IPS-15b (cell line): ENCODE data around the gene THRA.
A peak's percentile ranks its signal among the peaks of the same experiment; 100 is the strongest.

Source experiments
- H3K27me3 ChIP-seq: one replicate; pipeline ENCODE4 v1.6.1; 2013; ENCODE audit warnings: low read length; ENCODE audit not compliant: control insufficient read depth, insufficient read depth
- H3K36me3 ChIP-seq: one replicate; pipeline ENCODE4 v1.6.1; 2013; ENCODE audit warnings: low read length; ENCODE audit not compliant: control insufficient read depth, insufficient read depth
- H3K4me1 ChIP-seq: one replicate; pipeline ENCODE4 v1.6.1; 2013; ENCODE audit warnings: mild to moderate bottlenecking, low read length; ENCODE audit not compliant: control insufficient read depth, insufficient read depth
- H3K4me3 ChIP-seq: one replicate; pipeline ENCODE4 v1.5.1; 2013; ENCODE audit warnings: low read depth, low read length
- H3K9ac ChIP-seq: one replicate; pipeline ENCODE4 v1.6.1; 2013; ENCODE audit warnings: low read depth, mild to moderate bottlenecking, low read length
- H3K9me3 ChIP-seq: one replicate; pipeline ENCODE4 v1.6.1; 2013; ENCODE audit warnings: mild to moderate bottlenecking, low read length; ENCODE audit not compliant: control insufficient read depth, insufficient read depth

Gene THRA

DNA sequence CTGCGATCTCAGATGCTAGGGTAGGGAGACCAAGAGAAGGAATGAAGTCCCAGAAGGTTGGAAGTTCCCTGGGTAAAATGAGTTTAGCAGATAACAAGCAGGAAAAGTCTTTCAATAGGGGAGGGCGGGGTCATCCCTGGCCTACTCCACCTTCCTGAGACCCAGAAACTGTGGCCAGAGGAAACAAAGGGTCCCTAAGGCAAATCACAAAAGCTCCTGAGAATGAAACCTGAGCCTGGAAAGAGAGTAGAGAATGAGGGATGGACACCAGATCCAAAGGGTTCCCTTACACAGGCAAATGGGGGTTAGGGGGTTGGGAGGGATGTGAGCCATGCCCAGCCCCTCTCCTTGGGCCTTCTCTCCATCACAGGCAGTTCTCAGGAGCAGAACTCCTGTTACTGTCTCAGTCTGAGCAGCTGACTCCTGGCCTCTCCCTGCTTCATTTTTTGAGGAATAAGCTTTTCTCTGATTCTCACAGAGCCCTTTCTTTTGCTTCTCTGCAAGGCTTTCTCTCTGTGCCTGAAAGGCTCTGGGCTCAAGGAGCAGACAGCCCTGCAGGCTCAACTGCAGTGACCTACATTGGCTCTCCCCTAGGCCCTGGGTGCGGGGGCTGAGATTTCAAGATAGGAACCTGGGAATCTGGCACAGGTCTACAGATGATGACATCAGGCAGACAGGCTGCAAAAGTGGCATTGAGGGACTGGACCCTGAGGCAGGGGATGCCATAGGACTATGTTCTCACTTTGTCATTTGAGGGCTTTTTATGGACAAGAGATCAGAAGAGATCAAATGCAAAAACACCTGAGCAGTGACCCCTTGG lies 47.5 kb downstream of the THRA start:
- Histone ChIP-seq H3K4me3 (no peak overlapping the region), H3K9me3 (no peaks in the 10 kb centered on the region), H3K36me3 (no peaks in the 10 kb centered on the region), H3K4me1 (peaks cover 58% of the 10 kb centered on the region), H3K9ac (no peak overlapping the region), H3K27me3 (peaks cover 21% of the 10 kb centered on the region)

DNA sequence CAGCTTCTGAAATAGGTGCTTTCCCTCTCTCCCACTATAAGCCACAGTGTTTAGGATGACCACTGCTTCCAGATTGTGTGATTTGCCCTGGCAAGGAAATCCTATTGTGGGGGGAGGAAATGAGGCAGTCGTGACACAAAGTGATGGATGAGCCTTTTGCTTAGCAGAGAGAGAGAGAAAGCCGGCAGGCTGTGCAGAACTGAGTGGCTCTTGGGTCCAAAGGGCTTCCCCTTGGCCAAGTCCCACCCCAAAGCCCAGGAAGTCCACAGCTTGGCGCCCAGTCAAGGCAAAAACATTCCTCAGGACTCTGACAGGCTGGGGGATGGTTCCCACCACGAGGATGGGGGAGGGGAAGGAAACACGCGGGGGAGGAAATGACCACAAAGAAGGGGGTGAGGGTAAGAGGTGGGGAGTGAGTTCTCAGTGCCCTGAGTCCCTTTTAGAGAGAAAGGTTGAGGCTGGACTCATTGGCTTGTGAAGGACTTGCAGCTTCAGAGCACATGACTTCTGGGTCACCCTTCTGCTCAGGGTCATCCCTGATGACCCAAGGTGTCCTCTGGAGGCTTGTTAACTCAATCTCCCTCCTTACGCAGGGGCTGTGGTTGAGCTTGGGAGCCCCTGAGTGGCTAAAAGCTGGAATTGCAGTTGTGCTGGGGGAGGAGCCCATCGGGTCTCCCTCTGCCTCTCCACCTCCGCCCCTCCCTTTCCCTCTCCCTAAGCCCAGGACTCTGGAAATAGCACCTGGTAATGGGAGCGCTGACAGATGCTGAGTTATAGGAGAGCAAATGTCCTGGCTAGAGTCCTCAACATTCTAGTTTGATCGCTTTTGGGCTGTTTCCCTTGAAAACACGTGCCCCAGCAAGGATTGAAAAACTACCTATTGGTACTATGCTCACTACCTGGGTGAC lies 48.7 kb downstream of the THRA start:
- Histone ChIP-seq H3K4me3 (no peak overlapping the region), H3K9me3 (no peaks in the 10 kb centered on the region), H3K4me1 (peaks cover 54% of the 10 kb centered on the region), H3K36me3 (no peaks in the 10 kb centered on the region), H3K9ac (no peak overlapping the region), H3K27me3 (peaks cover 9% of the 10 kb centered on the region)

DNA sequence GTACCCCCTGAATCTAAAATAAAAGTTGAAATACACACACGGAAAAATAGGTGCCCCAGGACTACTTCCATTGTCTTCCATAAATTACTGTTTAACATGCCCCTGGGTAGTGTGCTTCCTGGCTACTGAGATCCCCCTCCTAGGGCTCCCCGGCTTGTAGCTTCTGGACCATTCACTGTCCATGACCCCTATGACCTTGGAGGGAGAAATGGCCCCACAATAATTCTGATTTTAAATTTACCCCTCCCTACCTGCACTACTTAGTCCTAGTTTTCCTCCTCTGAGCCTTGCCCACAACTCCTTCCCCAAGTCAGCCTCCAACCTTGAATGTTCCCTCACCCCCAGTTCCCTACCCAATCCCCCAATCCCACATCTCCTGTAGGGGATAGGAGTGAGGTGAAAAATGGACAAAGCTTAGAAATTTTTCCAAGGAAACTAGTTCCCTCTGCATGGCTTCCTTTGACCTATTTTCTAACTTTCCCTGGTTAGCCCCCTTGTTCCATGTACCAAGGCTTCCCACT lies 49.5 kb downstream of the THRA start:
- Histone ChIP-seq H3K27me3 (peaks cover 7% of the 10 kb centered on the region), H3K36me3 (no peaks in the 10 kb centered on the region)

DNA sequence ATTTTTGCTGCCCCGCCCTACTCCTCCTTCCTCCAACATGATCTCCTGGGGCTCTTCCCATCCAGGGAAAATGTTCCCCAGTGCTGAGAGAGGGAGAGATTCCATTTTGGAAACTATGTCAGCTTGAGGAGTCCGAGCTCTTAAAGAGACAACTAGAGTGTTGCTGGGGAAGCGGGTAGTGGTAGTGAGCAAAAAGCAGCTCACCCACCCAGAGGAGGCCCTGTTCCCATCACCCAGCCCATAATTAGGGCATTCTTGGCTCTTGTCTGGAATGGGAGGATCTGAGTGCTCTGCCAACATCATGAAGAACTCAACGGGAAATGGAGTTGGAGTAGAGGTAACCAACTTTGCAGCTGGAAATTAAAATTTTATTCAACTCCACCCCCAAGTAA lies 49.9 kb downstream of the THRA start:
- peaks cover 49% of the 10 kb centered on the region for H3K4me1 ChIP-seq
- H3K36me3 ChIP-seq, result no peaks in the 10 kb centered on the region
- peaks cover 2% of the 10 kb centered on the region for H3K27me3 ChIP-seq
- no peak overlapping the region for H3K4me3 ChIP-seq
- no peak overlapping the region for H3K9ac ChIP-seq
- no peaks in the 10 kb centered on the region for H3K9me3 ChIP-seq

More for the DNA sequence above, 49.5 kb downstream of the THRA start:
- Histone ChIP-seq H3K9ac (no peak overlapping the region), H3K9me3 (no peaks in the 10 kb centered on the region), H3K4me3 (no peak overlapping the region), H3K4me1 (peaks cover 52% of the 10 kb centered on the region)

DNA sequence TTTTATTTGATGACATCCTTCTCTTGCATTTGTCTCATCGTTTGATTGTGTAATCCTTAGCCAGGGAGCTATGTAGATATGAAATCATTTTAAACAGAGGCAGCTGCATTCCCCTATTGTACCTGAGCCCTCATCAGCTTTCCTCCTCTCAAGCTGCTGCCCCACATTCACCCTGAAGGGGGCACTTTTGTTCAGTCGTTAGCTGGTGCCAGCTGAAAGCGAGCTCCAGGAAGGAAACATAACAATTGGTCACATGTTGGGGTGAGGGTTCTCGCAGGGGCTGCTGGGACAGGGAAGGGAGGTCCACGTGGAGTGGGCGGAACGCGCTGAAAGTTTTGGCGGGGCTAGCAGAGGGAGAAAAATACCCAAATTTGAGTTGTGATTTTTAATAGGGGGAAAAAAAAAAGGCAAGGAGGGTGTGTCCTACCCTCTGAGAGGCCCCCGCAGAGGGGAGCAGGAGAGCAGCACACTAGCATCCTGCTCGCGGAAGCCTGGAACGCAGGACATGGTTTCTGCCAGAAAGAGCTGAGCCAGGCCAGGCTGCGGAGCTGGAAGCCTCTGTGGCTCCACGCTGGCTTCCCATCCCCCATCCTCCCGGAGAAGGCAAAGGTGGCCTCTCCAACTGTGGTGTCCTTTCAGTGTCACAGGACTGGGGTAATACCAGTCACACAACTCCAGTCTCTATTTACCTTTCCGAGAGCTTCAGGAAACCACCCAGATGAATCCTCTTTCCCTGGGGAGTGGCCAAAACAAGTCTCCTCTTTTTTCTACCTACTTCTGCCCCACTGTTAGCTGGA lies 50.5 kb downstream of the THRA start:
- Histone ChIP-seq H3K36me3 (no peaks in the 10 kb centered on the region), H3K4me3 (peak overlapping the region; percentile 43), H3K27me3 (no peaks in the 10 kb centered on the region), H3K4me1 (peaks cover 46% of the 10 kb centered on the region), H3K9ac (peak overlapping the region; percentile 84), H3K9me3 (no peaks in the 10 kb centered on the region)

DNA sequence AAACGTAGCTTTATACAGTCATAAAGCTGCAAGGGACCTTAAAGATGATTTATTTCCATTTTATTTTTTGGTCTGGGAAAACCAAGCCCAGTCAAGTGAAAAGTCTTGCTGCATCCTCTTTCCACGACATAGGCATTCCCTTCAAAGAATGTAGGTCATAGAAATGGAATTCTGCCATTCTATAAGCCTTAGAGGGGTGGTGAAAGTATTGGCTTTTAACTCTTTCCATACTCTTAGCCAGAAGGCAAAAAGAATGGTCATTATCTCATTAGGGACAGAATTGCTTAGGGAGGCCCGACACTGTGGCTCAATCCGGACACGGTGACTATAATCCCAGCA lies 51.1 kb downstream of the THRA start:
- Histone ChIP-seq H3K4me3 (peak overlapping the region; percentile 43), H3K4me1 (peaks cover 43% of the 10 kb centered on the region)

DNA sequence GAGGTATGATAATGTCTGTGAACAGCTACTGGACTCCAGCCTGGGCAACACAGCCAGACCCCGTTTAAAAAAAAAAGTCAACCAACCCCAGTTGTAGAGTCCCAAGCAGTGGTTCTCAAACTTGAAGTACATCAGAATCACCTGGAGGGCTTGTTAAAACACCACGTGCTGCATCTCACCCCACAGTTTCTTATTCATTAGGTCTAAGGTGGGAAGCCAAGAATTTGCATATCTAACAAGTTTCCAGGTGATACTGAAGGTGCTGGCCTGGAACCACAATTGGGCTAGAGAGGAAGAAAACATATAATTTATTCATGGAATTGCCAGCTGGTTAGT lies 52.3 kb downstream of the THRA start:
- no peaks in the 10 kb centered on the region for H3K27me3 ChIP-seq
- no peak overlapping the region for H3K9ac ChIP-seq
- H3K4me1 ChIP-seq, result peaks cover 34% of the 10 kb centered on the region

More for the DNA sequence above, 51.1 kb downstream of the THRA start:
- H3K27me3 ChIP-seq, result no peaks in the 10 kb centered on the region
- no peaks in the 10 kb centered on the region for H3K9me3 ChIP-seq
- no peaks in the 10 kb centered on the region for H3K36me3 ChIP-seq
- peak overlapping the region; percentile 84 for H3K9ac ChIP-seq

DNA sequence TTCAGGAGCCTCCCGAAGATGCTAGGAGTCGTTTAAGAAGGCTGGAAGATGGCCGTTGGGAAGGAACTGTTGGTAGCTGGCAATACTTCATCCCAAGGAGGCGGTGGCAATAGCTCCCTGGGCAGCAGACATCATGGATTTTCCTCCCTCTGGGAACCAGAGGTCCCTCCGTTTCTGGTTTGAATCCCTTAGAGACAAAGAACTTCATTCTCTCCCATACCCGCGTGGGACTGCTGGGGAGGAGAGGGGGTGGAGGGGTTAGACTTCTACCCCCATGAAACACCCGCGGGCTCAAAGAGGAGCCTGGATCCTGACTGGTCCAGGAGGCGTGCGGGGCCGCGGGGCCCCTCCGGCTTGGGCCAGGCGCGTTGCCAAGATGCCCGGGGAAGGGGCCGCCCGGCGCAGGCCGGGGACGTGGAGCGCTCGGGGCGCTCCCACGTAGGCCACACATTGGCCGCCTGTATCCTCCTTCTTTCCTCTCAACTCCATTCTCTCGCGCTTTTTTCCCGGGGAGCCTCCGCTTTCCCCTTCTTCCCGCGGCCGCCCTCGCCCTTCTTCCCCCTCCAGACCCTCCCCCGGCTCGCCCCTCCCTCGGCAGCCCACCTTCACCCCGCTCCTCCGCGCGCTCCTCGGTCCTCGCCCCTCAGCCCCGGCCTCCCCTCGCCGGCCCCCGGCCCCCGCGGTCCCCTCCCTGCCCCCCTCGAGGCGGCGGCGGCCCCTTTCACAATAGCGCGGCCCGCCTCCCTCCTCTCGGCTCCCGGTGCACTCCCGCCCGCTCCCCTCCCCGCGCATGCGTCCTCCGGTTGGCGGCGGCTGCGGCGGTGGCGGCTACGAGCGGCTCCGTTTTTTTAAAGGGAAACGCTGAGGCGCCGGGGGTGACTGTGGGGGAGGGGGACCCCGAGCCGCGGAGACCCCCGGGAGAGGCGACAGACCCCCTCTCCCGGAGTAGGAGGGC lies 58.7 kb downstream of the THRA start, which contains the start of gene MSL1:
Gene MSL1 (plus strand): TSS at position 791 of the 955 bp plus-strand sequence. CDS start 642 bp downstream, outside the sequence.
- H3K9ac ChIP-seq, result peak within 1 kb of the TSS; percentile 78
- no peaks in the 10 kb centered on the region for H3K27me3 ChIP-seq
- H3K9me3 ChIP-seq, result no peaks in the 10 kb centered on the region
- peaks cover 2% of the 10 kb centered on the region for H3K36me3 ChIP-seq
- peak within 1 kb of the TSS; percentile 82 for H3K4me3 ChIP-seq
- H3K4me1 ChIP-seq, result no peaks in the 10 kb centered on the region

More for the DNA sequence above, 52.3 kb downstream of the THRA start:
- Histone ChIP-seq H3K9me3 (no peaks in the 10 kb centered on the region), H3K4me3 (no peak overlapping the region), H3K36me3 (no peaks in the 10 kb centered on the region)

DNA sequence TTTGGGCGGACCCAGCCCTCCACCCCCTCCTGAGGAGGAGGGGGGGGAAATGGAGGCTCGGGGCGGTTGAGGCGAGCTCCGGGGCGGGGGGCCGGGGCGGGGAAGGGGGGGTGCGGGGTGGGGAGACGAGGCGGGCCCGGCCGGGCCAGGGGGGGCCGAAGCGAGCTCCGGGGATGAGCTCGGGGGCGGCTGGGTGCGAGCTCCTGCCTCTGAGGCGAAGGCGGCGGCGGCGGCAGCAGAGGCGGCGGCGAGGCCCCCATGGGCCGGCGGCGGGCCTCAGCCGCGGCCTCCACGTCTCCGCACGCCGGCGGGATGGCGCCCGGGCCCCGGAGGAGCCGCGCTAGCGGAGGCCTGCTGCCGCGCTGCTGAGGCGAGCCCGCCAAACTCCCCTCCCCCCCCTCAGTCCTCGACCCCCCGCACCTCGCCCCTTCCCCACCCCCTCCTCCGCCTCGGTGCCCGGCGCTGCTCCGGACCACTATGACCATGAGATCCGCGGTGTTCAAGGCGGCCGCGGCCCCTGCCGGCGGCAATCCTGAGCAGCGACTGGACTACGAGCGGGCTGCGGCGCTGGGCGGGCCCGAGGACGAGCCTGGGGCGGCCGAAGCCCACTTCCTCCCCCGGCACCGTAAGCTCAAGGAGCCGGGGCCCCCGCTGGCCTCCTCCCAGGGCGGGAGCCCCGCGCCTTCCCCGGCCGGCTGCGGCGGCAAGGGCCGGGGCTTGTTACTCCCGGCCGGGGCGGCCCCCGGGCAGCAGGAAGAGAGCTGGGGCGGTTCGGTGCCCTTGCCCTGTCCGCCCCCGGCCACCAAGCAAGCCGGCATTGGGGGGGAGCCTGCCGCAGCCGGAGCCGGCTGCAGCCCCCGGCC lies 59.6 kb downstream of the THRA start:
- Histone ChIP-seq H3K4me1 (no peaks in the 10 kb centered on the region), H3K27me3 (no peaks in the 10 kb centered on the region), H3K4me3 (peak overlapping the region; percentile 64), H3K9me3 (no peaks in the 10 kb centered on the region), H3K36me3 (peaks cover 2% of the 10 kb centered on the region), H3K9ac (peak overlapping the region; percentile 55)
